Esophagus muscularis mucosa (tissue), 3 donors: ENCODE measurements around the gene IGSF8.

ENCODE experiments used
- POLR2AphosphoS5 ChIP-seq, 2 donors: sonication (generic); formaldehyde crosslinking; IDR thresholded peaks; one replicate each; pipeline ENCODE4 v1.6.1; 2017; ENCODE audit warnings: antibody characterized with exemption in 2 of 2
- TF ChIP-seq, protein P1 (sequence below), 3 experiments: fragments of 200-600 bp in 2 of 3; fragments of 450-650 bp in 1 of 3; sonication (generic) in 2 of 3; IDR thresholded peaks; one replicate each; pipeline ENCODE4 v1.5.1; 2017 to 2019; ENCODE audit warnings: antibody characterized with exemption in 3 of 3, mild to moderate bottlenecking in 2 of 3, moderate library complexity in 1 of 3

- TF ChIP-seq, protein P1, sequence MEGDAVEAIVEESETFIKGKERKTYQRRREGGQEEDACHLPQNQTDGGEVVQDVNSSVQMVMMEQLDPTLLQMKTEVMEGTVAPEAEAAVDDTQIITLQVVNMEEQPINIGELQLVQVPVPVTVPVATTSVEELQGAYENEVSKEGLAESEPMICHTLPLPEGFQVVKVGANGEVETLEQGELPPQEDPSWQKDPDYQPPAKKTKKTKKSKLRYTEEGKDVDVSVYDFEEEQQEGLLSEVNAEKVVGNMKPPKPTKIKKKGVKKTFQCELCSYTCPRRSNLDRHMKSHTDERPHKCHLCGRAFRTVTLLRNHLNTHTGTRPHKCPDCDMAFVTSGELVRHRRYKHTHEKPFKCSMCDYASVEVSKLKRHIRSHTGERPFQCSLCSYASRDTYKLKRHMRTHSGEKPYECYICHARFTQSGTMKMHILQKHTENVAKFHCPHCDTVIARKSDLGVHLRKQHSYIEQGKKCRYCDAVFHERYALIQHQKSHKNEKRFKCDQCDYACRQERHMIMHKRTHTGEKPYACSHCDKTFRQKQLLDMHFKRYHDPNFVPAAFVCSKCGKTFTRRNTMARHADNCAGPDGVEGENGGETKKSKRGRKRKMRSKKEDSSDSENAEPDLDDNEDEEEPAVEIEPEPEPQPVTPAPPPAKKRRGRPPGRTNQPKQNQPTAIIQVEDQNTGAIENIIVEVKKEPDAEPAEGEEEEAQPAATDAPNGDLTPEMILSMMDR (IDR thresholded peaks at IDR 0.05) = no peak
- TF ChIP-seq POLR2AphosphoS5 (IDR thresholded peaks at IDR 0.05) = no peak
Measured at GRCh38 chr1:160136926-160137200, 38.4 kb upstream of the IGSF8 start.
